A549 (cell line): ENCODE data around the gene ARHGEF6.

Experiments used
- EP300 ChIP-seq, 2 experiments: fragments of >200 bp; sonication (Bioruptor Twin); formaldehyde crosslinking; IDR thresholded peaks; 2 replicates in 1 of 2; 3 replicates in 1 of 2; pipeline ENCODE4 v1.6.1; 2016 to 2017
- RARB ChIP-seq: fragments of 250-450 bp; sonication (Bioruptor Pico); IDR thresholded peaks from 2 replicates; pipeline ENCODE4 v1.8.0; 2021; ENCODE audit warnings: mild to moderate bottlenecking, moderate library complexity

DNA sequence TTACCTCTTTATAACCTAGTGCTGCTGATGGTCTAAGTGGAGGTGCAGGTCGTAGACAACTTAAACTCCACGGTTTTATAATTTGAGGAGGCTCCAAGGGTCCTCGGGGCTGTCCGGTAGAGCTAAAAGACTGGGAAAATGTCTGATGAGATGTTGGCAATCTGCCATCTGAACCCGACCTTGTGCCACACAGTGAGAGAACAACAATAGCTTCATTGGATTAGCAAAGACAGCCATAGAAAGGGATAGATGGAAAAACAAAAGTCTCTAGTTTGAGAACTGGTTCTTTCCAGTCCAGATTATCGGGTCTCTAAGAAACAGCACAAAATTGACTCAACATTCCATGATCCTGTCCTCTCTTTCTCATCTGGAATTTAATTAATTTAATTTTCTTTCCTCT is 101.2 kb downstream of the ARHGEF6 start:
- no peak for TF ChIP-seq RARB (CRISPR knock-in tag)
- no peak for TF ChIP-seq EP300 (IDR thresholded peaks at IDR 0.05)
